GM10266 (cell line): ENCODE data around the gene HIPK1.

ENCODE experiments used
- DNase-seq: peaks from one replicate; pipeline ENCODE4 v3.0.0; 2012; ENCODE audit errors: extremely low spot score
- TF ChIP-seq, protein P1 (sequence below): IDR thresholded peaks from 2 replicates; pipeline ENCODE4 v1.5.1; 2012; ENCODE audit warnings: mild to moderate bottlenecking, low read depth; ENCODE audit not compliant: control insufficient read depth, insufficient read depth; ENCODE audit errors: missing control alignments

HIPK1 gene

DNA sequence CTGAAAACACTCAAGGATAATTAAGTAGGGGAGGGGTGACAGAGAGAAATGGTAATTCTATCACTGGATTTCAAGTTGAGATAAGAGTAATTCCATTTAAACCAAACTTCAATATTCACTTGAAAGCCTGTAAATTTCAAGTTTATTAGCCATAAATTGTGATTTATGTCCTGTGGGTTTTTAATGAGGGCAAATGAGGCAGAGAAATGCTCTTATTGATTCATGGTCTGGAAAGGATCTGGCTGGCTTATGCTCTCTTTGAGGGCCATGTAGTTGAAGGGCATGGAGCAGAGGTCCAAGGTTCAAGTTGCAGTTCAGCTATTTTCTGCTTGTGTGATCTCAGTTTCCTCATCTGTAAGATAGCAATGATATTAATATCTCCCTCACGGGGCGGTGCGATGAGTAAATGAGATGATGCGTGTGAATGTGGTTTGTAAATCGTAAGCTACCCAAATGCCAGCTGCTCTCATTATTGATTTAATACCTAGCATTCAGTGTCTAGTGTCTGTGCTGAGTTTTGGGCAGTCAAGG, 62.4 kb downstream of the HIPK1 start:
- TF ChIP-seq, protein P1, sequence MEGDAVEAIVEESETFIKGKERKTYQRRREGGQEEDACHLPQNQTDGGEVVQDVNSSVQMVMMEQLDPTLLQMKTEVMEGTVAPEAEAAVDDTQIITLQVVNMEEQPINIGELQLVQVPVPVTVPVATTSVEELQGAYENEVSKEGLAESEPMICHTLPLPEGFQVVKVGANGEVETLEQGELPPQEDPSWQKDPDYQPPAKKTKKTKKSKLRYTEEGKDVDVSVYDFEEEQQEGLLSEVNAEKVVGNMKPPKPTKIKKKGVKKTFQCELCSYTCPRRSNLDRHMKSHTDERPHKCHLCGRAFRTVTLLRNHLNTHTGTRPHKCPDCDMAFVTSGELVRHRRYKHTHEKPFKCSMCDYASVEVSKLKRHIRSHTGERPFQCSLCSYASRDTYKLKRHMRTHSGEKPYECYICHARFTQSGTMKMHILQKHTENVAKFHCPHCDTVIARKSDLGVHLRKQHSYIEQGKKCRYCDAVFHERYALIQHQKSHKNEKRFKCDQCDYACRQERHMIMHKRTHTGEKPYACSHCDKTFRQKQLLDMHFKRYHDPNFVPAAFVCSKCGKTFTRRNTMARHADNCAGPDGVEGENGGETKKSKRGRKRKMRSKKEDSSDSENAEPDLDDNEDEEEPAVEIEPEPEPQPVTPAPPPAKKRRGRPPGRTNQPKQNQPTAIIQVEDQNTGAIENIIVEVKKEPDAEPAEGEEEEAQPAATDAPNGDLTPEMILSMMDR, result no peak
- DNase-seq, result no peak

DNA sequence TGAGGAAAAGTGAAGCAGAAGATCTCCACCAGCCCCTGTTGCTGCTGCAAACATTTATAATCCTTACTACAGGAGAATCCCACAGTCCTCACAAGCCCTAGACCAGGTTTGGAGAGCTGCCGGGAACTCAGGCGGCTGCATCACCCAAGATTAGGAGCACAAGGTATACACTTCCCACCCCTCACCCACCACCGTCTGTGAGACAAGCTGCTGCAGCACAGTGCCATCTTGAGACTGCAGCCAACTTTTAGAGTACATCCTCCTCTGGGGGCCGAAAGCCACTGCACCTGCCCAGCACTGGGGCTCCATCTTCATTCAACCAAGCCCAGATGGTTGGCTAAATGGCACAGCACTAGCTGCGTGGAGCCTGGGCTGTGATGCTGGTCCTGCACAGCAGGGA, 63.9 kb downstream of the HIPK1 start:
- TF ChIP-seq, protein P1, result no peak
- DNase-seq, result no peak

DNA sequence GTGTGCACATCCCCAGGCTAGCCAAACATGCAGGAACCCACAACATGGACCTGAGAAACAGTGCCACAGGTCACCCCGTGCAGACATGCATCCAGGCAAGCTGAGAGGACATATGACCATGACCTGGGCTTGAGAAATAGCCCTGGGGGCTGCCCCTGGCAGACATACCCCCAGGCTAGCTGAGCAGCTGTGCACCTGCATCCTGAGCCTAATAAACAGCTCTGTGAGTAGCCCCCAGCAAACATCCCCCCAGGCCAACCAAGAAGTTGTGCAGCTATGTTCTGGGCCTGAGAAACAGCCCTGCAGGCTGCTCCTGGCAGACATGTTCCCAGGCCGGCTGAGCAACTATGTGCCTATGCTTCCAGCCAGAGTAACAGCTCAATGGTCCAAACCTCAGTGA, 64.6 kb downstream of the HIPK1 start:
- TF ChIP-seq, protein P1, result no peak
- DNase-seq, result no peak

DNA sequence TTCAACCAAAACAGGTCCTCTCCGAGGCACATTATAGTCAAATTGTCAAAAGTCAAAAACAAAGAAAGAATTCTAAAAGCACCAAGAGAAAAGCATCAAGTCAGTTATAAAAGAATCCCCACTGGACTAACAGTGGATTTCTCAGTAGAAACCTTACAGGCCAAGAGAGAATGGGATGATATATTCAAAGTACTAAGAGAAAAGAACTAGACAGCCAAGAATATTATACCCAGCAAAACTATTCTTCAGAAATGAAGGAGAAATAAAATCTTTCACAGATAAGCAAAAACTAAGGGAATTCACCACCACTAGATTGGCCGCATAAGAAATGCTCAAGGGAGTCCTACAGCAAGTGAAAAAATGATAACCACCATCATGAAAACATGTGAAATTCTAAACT, 66.3 kb downstream of the HIPK1 start:
- DNase-seq, result no peak
- TF ChIP-seq, protein P1, result no peak

DNA sequence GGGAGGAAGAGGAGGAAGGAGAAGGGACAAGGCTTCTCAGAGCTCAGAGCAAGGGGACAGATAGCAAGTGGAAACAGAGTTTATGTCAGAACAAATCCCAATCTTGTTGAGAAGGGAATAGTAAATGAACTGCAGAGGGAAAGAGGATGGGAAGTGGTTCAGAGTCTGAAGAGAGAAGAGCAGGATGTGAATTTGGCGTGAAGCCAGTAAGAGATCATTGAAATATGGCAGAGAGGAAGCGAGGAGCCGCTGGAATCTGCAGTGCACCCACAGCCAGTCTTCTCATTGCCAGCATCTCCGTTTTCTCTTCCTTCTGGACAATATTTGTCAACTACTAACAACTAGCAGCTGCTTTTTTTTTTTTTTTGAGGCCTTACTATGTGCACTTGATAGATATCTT, 69.2 kb downstream of the HIPK1 start:
- no peak for DNase-seq
- TF ChIP-seq, protein P1, result no peak

DNA sequence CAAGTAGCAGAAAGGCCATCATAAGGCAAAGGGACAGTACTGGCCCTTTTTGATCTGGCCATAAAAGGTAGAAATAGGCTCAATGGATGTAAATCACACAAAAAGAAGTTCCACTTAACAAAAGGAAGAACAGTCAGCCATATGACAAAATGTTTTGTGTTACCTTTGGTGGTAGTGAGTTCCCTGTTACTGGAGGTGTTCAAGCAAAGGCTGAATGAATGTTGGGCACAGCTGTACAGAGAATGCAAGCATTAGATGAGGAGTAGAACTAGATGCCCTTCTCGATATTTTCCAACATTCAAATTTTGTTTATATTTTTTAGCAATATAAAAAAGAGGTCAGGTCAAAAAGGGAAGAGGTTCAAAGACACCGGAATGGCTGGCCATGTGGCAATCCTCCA, 70.1 kb downstream of the HIPK1 start:
- TF ChIP-seq, protein P1, result no peak
- DNase-seq, result no peak

DNA sequence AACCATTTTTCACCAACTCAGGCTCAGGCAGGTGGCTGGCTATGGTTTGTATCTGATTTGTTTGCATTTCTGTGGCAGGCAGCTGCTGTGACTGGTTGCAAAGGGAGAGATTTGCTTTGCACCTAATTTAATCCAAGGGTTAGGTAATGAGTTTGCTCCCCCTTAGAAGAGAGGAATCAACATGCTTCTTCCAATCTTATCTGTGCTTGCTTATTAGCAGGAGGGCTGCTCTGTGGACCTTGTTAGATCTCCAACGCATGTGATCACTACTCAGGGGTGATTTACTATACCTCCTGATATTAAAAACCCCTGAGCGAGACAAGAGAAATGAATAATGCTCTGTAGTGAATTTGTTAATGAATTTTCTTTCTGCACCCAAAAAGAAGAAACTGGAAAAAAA, 70.7 kb downstream of the HIPK1 start:
- TF ChIP-seq, protein P1, result no peak
- DNase-seq, result no peak
